ENCODE measurements around the gene ACAP2.
"Not testable (repeated sequence)": the region's sequence is repeated elsewhere in the genome, so short reads cannot be mapped to it uniquely, and the experiment has no call there.

Gene ACAP2

GRCh38 chr3:195247863-195248189 is 195.0 kb downstream of the ACAP2 start:
- DNase-seq (ENCODE audit: low read depth in 2 of 2, low spot score in 1 of 2): no peak

- DNase-seq (ENCODE audit: low read depth in 2 of 2, low spot score in 1 of 2): no peak
Observed at GRCh38 chr3:195247086-195247862, 195.5 kb downstream of the ACAP2 start.

GRCh38 chr3:195246581-195246995 is 196.2 kb downstream of the ACAP2 start:
- no peak for DNase-seq (ENCODE audit: low read depth in 2 of 2, low spot score in 1 of 2)

- DNase-seq (ENCODE audit: low read depth in 2 of 2, low spot score in 1 of 2): no peak
Observed at GRCh38 chr3:195245531-195245951, 197.3 kb downstream of the ACAP2 start.

DNA sequence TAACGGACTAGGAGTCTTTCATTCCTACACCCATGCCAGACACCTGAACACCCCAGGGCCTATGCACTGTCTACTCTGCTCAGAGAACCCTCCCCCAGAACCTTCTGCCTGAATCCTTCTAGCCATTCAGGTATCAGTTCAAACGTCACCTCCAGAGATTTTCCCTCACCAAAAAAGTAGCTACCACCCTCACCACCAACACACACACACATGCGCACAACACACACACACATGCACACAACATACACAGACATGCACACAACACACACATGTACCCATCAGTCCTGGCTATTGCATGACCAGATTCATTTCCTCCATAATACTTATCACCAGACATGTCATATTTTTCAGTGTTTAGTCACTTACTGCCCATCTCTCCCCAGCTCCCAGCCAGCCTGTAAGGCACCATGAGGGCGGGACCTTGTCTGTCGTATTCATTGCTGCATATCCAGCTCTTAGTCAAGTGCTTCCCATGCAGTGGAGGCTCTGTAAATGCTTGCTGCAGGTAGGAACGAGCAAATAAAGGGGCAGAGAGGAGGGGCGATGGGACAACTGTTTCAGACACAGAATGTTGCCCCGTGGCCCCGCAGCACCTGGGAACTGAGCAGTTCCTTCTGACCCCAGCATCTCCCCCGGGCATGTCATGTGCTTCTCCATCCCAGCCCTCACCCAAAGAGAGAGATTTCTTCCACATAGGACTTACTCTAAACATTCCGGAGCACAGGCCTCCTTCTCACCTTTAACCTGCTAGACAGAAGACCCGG is 201.0 kb downstream of the ACAP2 start:
- DNase-seq (ENCODE audit: low read depth in 2 of 2, low spot score in 1 of 2): no peak

DNA sequence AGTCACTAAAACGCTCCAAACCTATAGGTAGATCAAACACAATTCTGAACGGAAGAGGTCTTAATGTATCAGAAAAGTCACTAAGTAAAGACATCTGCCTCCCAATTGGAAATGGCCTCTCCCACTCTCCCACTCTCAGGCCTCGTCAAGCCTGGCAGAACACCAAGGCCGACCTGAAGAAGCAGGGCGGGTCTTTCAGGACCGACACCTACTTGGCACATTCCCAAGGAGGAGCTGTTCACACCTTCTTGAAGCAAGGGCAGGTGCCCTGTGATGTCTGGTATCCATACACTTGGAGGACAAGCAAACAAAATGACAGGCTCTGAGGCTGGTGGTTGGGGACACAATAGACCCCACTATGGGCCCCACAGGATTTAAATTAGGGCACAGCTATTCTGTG is 201.9 kb downstream of the ACAP2 start:
- DNase-seq (ENCODE audit: low read depth in 2 of 2, low spot score in 1 of 2): no peak

DNA sequence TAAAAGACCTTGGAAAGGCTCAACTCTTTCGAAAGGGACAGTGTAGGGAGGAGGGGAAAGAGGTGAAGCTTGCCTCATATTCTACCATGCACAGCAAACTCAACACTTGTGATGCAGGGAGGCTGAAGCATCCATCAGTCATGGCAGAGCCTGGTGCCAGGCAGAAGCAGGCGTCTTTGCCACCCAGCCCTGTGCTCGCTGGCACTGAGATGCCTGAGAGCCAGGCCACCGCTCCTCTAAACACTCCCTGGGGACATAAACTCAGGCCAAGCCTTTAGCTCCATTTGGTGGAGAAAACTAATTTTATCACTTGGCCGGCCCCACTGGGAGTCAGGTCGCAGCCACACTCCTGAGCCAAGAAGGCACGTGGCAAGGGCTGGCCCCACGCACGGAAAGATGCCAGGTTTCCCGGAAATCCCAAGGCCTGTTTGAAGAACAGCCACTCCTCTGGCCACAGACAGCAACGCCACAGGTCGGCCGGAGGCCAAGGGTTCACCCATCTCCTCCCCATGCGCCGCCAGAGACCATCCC is 202.6 kb downstream of the ACAP2 start:
- DNase-seq (ENCODE audit: low read depth in 2 of 2, low spot score in 1 of 2): no peak

- DNase-seq (ENCODE audit: low read depth in 2 of 2, low spot score in 1 of 2): no peak
Observed at GRCh38 chr3:195239121-195239520, 203.7 kb downstream of the ACAP2 start.

- no peak for DNase-seq (ENCODE audit: low read depth in 2 of 2, low spot score in 1 of 2)
Observed at GRCh38 chr3:195238586-195239118, 204.2 kb downstream of the ACAP2 start.

- no peak for DNase-seq (ENCODE audit: low read depth in 2 of 2, low spot score in 1 of 2)
Observed at GRCh38 chr3:195238081-195238571, 204.7 kb downstream of the ACAP2 start.

DNA sequence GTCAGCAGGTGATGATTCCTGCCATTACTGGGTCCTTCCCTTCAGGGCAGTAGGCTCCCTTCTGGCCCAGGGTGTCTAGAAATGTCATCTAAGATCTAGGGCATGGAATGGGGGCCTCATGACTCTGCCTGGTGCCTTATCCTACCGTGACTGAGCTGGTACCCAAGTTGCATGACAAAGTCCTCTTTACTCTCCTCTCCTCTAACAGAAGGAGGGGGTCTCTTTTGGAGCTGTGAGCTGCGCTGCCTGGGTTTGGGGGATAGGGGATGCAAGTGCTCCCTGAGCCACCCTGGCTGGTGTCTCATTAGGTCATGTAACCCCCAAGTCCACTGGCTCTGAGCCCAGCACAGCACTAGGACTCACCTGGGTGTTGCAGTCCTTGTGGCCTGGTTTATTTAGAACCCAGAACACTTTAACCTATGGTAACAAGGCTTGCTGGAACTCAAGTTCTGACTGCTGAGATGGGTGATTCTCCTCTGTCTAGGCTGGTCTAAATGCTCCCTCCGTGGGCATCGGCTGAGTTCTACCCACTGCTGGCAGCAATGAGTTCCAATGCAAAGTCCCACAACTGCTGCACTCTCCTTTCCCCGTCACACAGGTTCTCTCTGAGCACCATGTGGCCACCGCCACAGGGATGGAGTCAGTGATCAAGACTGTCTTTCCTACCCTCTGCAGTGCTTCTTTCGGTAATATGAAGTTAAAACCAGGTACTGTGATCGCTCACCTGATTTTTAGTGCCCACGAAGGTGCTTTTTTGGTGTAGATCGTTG is 205.8 kb downstream of the ACAP2 start:
- DNase-seq (ENCODE audit: low read depth in 2 of 2, low spot score in 1 of 2): no peak

DNA sequence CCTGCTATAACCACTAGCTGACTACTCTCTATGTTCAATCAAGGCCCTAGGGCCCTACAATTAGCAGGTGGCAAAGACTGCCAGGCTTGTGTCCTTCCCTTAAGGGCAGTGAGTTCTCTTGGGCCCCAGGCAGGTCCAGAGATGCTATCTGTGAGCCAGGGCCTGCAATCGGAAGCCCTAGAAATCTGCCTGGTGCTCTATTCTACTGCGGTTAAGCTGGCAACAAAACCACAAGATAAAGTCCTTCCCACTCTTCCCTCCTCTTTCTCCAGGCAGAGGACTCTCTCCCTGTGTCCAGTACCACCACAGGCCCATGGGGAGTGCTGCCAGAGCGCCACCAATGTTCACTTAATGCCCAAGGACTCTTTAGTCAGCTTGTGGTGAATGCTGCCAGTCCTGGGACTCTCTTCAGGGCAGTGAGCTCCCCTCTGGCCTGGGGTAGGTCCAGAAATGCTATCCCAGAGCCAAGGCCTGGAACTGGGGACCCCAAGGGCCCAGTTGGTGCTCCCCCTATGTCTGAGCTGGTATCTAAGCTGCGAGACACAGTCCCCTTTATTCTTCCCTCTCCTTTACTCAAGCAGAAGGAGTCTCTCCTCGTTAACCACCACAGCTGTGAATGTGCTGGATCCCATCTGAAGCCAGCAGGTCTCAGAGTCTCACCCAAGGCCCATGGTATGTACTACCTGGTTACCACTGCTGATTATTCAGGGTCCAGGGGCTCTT is 206.6 kb downstream of the ACAP2 start:
- DNase-seq (ENCODE audit: low read depth in 2 of 2, low spot score in 1 of 2): no peak

GRCh38 chr3:195230244-195230643 is 212.6 kb downstream of the ACAP2 start:
- DNase-seq (ENCODE audit: low read depth in 2 of 2, low spot score in 1 of 2): no peak

GRCh38 chr3:195228886-195229285 is 213.9 kb downstream of the ACAP2 start:
- DNase-seq (ENCODE audit: low read depth in 2 of 2, low spot score in 1 of 2): not testable (repeated sequence)

GRCh38 chr3:195227871-195228270 is 214.9 kb downstream of the ACAP2 start:
- DNase-seq (ENCODE audit: low read depth in 2 of 2, low spot score in 1 of 2): no peak

GRCh38 chr3:195226900-195227447 is 215.8 kb downstream of the ACAP2 start:
- DNase-seq (ENCODE audit: low read depth in 2 of 2, low spot score in 1 of 2): no peak

DNA sequence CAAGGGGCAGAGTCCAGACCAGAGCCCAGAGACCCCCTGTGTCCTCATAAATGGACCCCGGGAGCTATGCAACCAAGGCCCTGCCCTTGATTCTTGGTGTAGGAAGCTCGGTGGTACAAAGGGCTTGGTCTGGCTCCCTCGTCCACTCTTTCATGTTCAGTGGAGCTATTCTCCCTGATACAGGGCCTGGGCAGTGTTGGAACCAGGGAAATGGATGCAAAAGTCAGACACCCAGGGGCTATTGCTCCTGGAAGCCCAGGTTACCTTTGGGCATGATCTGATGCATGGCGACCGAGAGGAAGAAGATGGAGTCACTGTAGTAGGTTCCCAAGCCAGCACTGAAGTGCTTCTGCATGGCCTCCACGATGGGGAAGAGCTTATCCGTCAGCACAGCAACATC is 216.4 kb downstream of the ACAP2 start:
- DNase-seq (ENCODE audit: low read depth in 2 of 2, low spot score in 1 of 2): no peak

- DNase-seq (ENCODE audit: low read depth in 2 of 2, low spot score in 1 of 2): no peak
Observed at GRCh38 chr3:195224980-195225580, 217.7 kb downstream of the ACAP2 start.
